Thoracic aorta (tissue), 2 donors: ENCODE results near the gene RNF152. TPM values are rescaled to one million over a fixed set of nuclear protein-coding genes. Genes with fewer than 3 reads are reported as not detected.

ENCODE experiments used
- ATAC-seq: fragments of 150-250 bp; one replicate; pipeline ENCODE4 v1.8.0; 2017; ENCODE audit warnings: low read depth; ENCODE audit not compliant: insufficient number of reproducible peaks, low FRiP score
- DNase-seq: peaks from one replicate; pipeline ENCODE4 v3.0.0-alpha.2; 2020; ENCODE audit warnings: low spot score
- H3K27ac ChIP-seq, 2 donors: fragments of 200-600 bp; sonication (generic); 1 replicate in 1 of 2; 2 replicates in 1 of 2; pipeline ENCODE4 v1.5.1; 2016; ENCODE audit warnings: mild to moderate bottlenecking in 2 of 2, moderate library complexity in 2 of 2
- H3K27me3 ChIP-seq: fragments of 200-600 bp; sonication (generic); replicated peaks from 2 replicates; pipeline ENCODE4 v1.6.0; 2016; ENCODE audit warnings: mild to moderate bottlenecking; ENCODE audit not compliant: insufficient read depth
- H3K36me3 ChIP-seq: fragments of 200-600 bp; sonication (generic); one replicate; pipeline ENCODE4 v1.5.1; 2016
- H3K4me1 ChIP-seq, 2 donors: fragments of 200-600 bp; sonication (generic); 1 replicate in 1 of 2; 2 replicates in 1 of 2; pipeline versions ENCODE4 v1.5.1 to v1.6.0; 2016; ENCODE audit warnings: low read depth in 2 of 2, mild to moderate bottlenecking in 1 of 2; ENCODE audit not compliant: control insufficient read depth in 1 of 2
- H3K4me3 ChIP-seq: fragments of 200-600 bp; sonication (generic); 2 replicates; pipeline ENCODE4 v1.5.1; 2016; ENCODE audit warnings: mild to moderate bottlenecking
- H3K9me3 ChIP-seq: fragments of 200-600 bp; sonication (generic); 2 replicates; pipeline ENCODE4 v1.5.1; 2016
- CTCF ChIP-seq: fragments of 200-600 bp; sonication (generic); IDR thresholded peaks from one replicate; pipeline ENCODE4 v1.5.1; 2019; ENCODE audit warnings: antibody characterized with exemption
- total RNA-seq, 2 donors: library from RNA; depleted of rRNA; stranded (reverse); fragments of >200 nt; gene quantifications; one replicate each; pipeline versions ENCODE4 v1.1.0 to v1.2.3, GENCODE V29; 2016

RNF152 gene
- total RNA-seq, 2 donors from 2014 or later, result 30.5 to 57.7 TPM

DNA sequence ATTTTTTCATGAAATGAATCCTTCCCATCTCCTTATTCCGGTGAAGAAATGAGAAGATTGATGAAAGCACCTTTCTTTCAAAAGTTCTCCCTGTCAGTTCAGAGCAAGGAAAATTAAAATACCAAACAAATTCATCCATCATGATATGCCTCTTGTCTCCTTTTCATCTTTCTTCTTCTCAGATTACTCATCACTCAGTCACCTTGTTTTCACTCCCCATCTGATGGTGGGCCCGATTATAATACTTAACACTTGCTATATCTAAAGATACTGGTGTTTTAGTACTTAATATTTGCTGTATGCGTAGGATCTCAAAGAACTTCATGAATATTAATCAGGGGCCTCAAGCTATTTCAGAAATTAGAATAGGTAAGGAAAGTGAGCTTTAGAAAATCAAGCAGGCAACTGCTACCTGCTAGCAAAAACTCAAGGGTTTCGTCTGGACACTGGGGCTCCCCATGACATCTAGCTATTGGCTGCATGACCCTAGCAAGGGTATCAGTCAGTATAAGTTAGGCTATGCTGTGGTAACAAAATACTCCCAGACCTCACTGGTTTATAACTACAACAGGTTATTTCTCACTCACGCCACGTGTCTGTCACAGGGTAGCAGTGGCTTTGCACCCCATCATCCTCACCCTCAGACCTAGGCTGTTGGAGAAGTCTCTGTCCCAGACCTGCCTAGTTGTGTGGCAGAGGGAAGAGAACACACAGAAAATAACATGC is 39.0 kb upstream of the RNF152 start:
- DNase-seq (no peak), ATAC-seq (no peak)
- no peaks in the 10 kb centered on the region for H3K4me1 ChIP-seq
- H3K36me3 ChIP-seq, result no peaks in the 10 kb centered on the region
- H3K27ac ChIP-seq, result no peak overlapping the region
- no peak overlapping the region for H3K4me3 ChIP-seq
- no peaks in the 10 kb centered on the region for H3K27me3 ChIP-seq
- TF ChIP-seq CTCF, result no peak
- no peaks in the 10 kb centered on the region for H3K9me3 ChIP-seq

DNA sequence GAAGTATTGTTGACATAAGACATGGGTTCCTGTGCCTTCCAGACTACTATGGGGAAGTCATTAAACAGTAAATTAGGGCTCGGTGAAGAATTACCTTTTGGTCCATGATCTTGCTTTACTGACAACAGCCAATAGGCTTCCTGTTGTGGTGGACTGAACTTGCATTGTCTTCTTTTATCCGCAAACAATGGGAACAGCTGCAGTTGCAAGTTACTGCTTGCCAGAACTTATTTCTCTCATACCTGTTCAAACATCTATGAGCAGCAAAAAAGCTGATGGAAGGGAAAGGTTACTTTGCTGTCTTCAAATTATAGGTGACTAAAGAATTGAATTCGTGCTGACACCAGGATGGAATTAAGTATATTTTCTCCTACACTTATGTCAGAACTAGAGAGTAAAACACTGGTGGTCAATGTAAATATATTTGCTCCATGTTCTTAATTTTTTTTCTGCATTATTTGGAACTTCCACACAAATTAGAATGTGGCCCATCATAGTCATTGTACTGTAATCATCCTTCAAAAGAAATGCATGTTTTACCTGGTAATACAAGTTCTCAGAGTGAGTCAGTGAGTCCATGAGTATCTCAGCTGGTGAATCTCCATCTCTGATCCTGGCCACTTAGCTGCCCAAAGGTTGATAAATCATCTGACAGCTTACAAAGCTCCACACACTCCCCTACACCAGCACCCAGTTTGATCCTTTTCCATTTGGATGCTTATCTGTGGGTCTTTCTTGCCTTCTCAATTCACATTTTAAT is 37.3 kb upstream of the RNF152 start:
- H3K4me3 ChIP-seq, result no peak overlapping the region

DNA sequence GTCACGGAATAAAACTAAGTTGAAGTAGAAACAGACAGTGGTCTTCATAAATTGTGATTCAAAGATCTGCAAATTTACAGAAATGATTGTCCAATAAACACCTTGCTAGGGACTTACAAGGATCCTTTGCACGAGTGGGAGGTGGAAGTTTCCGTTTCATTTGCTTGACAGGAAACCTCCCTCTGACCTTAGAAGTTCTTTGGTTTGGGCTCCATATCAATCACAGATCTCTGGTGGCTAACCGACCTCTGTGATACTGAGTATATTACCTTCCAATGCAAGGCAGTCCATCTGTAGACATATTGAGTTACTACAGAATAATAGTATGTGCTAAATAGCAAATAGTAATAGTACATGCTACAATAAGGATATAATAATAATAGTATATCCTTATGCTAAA is 33.7 kb upstream of the RNF152 start:
- H3K27me3 ChIP-seq, result no peaks in the 10 kb centered on the region
- no peak overlapping the region for H3K4me3 ChIP-seq
- no peaks in the 10 kb centered on the region for H3K36me3 ChIP-seq
- no peak for TF ChIP-seq CTCF
- ATAC-seq (no peak), DNase-seq (no peak)
- H3K4me1 ChIP-seq, result no peaks in the 10 kb centered on the region
- no peaks in the 10 kb centered on the region for H3K9me3 ChIP-seq
- no peak overlapping the region for H3K27ac ChIP-seq

More for the DNA sequence above, 37.3 kb upstream of the RNF152 start:
- H3K27me3 ChIP-seq, result no peaks in the 10 kb centered on the region
- H3K27ac ChIP-seq, result no peak overlapping the region
- no peaks in the 10 kb centered on the region for H3K9me3 ChIP-seq
- no peak for ATAC-seq
- H3K4me1 ChIP-seq, result no peaks in the 10 kb centered on the region
- no peak for TF ChIP-seq CTCF
- no peaks in the 10 kb centered on the region for H3K36me3 ChIP-seq
- no peak for DNase-seq

DNA sequence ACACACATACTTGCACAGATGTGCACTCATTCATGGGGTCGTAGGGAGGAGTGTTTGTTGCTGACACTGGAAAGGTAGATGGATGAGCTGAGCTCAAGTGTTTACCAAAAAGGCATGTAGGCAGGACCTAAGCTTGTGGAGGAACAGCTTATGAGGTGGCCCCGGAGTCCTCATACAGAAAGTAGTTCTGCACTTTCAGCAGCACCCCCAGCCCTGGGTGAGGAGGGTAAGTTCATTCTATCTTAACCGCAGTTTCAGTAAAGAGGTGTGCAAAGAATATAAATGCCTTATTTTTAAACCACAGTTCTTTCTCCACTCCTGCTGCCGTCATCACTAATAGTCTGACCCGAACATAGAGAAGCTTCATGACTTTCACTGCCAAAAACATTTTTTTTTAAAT is 31.7 kb upstream of the RNF152 start:
- no peak overlapping the region for H3K27ac ChIP-seq
- DNase-seq, result no peak

More for the DNA sequence above, 31.7 kb upstream of the RNF152 start:
- no peaks in the 10 kb centered on the region for H3K36me3 ChIP-seq
- no peaks in the 10 kb centered on the region for H3K9me3 ChIP-seq
- ATAC-seq, result no peak
- TF ChIP-seq CTCF, result no peak
- H3K4me3 ChIP-seq, result no peak overlapping the region
- H3K4me1 ChIP-seq, result no peaks in the 10 kb centered on the region
- no peaks in the 10 kb centered on the region for H3K27me3 ChIP-seq
